Adrenal gland (tissue), 12 donors: ENCODE data around the gene TXNDC11. TPM values are rescaled to one million over a fixed set of nuclear protein-coding genes. Genes with fewer than 3 reads are reported as not detected.

ENCODE experiments used
- DNase-seq, 7 donors: peaks; one replicate each; pipeline ENCODE4 v3.0.0-alpha.2; 2019 to 2020
- H3K27ac ChIP-seq, 5 donors: fragments of 200-600 bp; sonication (generic) in 4 of 5; 1 replicate in 3 of 5; 2 replicates in 2 of 5; pipeline versions ENCODE4 v1.5.1 to v1.8.0; 2016 to 2020; ENCODE audit warnings: mild to moderate bottlenecking in 1 of 5
- H3K27me3 ChIP-seq: fragments of 200-600 bp; 2 replicates; pipeline ENCODE4 v1.8.0; 2021
- H3K36me3 ChIP-seq, 2 donors: fragments of 200-600 bp; replicated peaks in 1 of 2; 1 replicate in 1 of 2; 2 replicates in 1 of 2; pipeline versions ENCODE4 v1.5.1 to v1.8.0; 2018 to 2022
- H3K4me1 ChIP-seq, 2 donors: fragments of 200-600 bp; replicated peaks in 1 of 2; 1 replicate in 1 of 2; 2 replicates in 1 of 2; pipeline versions ENCODE4 v1.5.1 to v1.8.0; 2018 to 2021
- H3K4me3 ChIP-seq, 4 donors: fragments of 200-600 bp; sonication (generic) in 3 of 4; one replicate each; pipeline ENCODE4 v1.5.1; 2016 to 2018
- H3K9me3 ChIP-seq, 3 donors: fragments of 200-600 bp; sonication (generic) in 1 of 3; replicated peaks in 1 of 3; 1 replicate in 2 of 3; 2 replicates in 1 of 3; pipeline versions ENCODE4 v1.5.1 to v1.8.0; 2016 to 2021
- POLR2A ChIP-seq, 2 donors: fragments of 450-650 bp; IDR thresholded peaks; one replicate each; pipeline ENCODE4 v1.6.1; 2017; ENCODE audit warnings: antibody characterized with exemption in 2 of 2, mild to moderate bottlenecking in 2 of 2, moderate library complexity in 1 of 2
- WGBS, 4 donors: extraction: QIAGEN DNeasy Blood & Tissue Kit in 2 of 4; methylation state at CpG; one replicate each; pipeline versions ENCODE4 v1.1.5 to v1.1.7; 2013 to 2017; 5-methylcytosine and 5-hydroxymethylcytosine counted together
- intact Hi-C, 2 donors: fragments of 100-400 bp; cut with DNase I; formaldehyde crosslinking; loops; one replicate each; pipeline versions ENCODE4 v1.14.1 to v1.15.0; 2022 to 2023
- polyA plus RNA-seq, 3 donors: library from polyadenylated mRNA; stranded (reverse); fragments of 200-250 nt in 2 of 3; fragments of 350-450 nt in 1 of 3; fragmentation: Illumina TruSeq in 1 of 3; extraction: RNeasy Lipid Tissue Mini Kit (QIAGEN cat#74804) in 1 of 3; gene quantifications; one replicate each; pipeline ENCODE4 v1.2.3, GENCODE V29; 2013 to 2014
- small RNA-seq, 2 donors: library from RNA; depleted of rRNA; stranded (forward); fragments of <200 nt; gene quantifications; one replicate each; pipeline ENCODE3, GENCODE V24; 2016
- total RNA-seq, 9 donors: library from RNA; depleted of rRNA in 4 of 9; stranded (reverse); fragments of >200 nt in 4 of 9; fragments of 120-200 nt in 1 of 9; fragmentation: NEBNext Ultra II Directional in 1 of 9; extraction: Animal tissue kit (Norgen Biotek cat#: 25700) in 1 of 9; gene quantifications; one replicate each; pipeline versions ENCODE4 v1.1.0 to v1.2.4, GENCODE V29; 2013 to 2023
- TF ChIP-seq, protein P1 (sequence below), 6 experiments: fragments of 450-650 bp in 4 of 6; fragments of 200-600 bp in 2 of 6; sonication (generic) in 1 of 6; IDR thresholded peaks; 1 replicate in 5 of 6; 2 replicates in 1 of 6; pipeline versions ENCODE4 v1.5.1 to v1.8.0; 2016 to 2021; ENCODE audit warnings: antibody characterized with exemption in 6 of 6, mild to moderate bottlenecking in 2 of 6, moderate library complexity in 1 of 6
- donor health status: healthy with polysubstance abuse.
- donor health status: Bipolar disorder and iron deficiency.
- donor health status: DM: yes; HTN: yes; CAD: no.
- donor health status: DM: no; HTN: no; CAD: no.
- donor health status: DM: no; HTN: no; CAD: no.
- donor health status: DM: yes; HTN: yes; CAD: no.

TXNDC11 gene
- total and polyA plus RNA-seq, 12 donors = 33.5 to 78.1 (median 50.4) TPM

- Histone ChIP-seq H3K36me3 (no peaks in the 10 kb centered on the region), H3K4me1 (peaks cover 0 to 6% of the 10 kb centered on the region in 2 donors), H3K4me3 (no peak overlapping the region), H3K27me3 (no peaks in the 10 kb centered on the region), H3K9me3 (no peaks in the 10 kb centered on the region), H3K27ac (peak overlapping the region in 1 of 5 donors; percentile 79)
- DNase-seq = peak in 4 of 7 donors; percentile 17 to 42 (median 30)
- WGBS, 4 donors = 69 to 79% (median 72%) methylated on average over 8 to 12 of the region's 12 CpGs
- intact Hi-C loops = no loop called here
- TF ChIP-seq, protein P1, sequence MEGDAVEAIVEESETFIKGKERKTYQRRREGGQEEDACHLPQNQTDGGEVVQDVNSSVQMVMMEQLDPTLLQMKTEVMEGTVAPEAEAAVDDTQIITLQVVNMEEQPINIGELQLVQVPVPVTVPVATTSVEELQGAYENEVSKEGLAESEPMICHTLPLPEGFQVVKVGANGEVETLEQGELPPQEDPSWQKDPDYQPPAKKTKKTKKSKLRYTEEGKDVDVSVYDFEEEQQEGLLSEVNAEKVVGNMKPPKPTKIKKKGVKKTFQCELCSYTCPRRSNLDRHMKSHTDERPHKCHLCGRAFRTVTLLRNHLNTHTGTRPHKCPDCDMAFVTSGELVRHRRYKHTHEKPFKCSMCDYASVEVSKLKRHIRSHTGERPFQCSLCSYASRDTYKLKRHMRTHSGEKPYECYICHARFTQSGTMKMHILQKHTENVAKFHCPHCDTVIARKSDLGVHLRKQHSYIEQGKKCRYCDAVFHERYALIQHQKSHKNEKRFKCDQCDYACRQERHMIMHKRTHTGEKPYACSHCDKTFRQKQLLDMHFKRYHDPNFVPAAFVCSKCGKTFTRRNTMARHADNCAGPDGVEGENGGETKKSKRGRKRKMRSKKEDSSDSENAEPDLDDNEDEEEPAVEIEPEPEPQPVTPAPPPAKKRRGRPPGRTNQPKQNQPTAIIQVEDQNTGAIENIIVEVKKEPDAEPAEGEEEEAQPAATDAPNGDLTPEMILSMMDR (IDR thresholded peaks at IDR 0.05) = no peak
- no peak for TF ChIP-seq POLR2A (IDR thresholded peaks at IDR 0.05)
These were observed 112.5 kb downstream of the TXNDC11 start for GRCh38 chr16:11630046-11630767.

Small RNAs within 50 kb of the gene (small RNA-seq; reads per million reads assigned to genes)
- 0 reads per million in 2 donors for gene RF00017

Other genes starting within 250 kb of the TXNDC11 start
- 10 to 100 TPM; 17.3 to 83.2 (median 58.9) TPM for gene LITAF, start 155.9 kb downstream of the TXNDC11 start, total RNA-seq
- 10 to 100 TPM; 23.1 to 75.5 (median 35.2) TPM for gene LITAF, start 155.9 kb downstream of the TXNDC11 start, polyA plus RNA-seq
- 10 to 100 TPM; 29.5 to 94.7 (median 40.9) TPM for gene SNN, start 74.4 kb downstream of the TXNDC11 start, total RNA-seq
- gene SNN, start 74.4 kb downstream of the TXNDC11 start, polyA plus RNA-seq = 10 to 100 TPM; 10.5 to 53.2 (median 19.0) TPM
- 10 to 100 TPM; 32.1 to 61.3 (median 44.6) TPM for gene ZC3H7A, start 54.4 kb upstream of the TXNDC11 start, total RNA-seq
- 10 to 100 TPM; 31.1 to 83.9 (median 35.9) TPM for gene ZC3H7A, start 54.4 kb upstream of the TXNDC11 start, polyA plus RNA-seq
- 100 to 1,000 TPM in 8 of 9 donors, 10 to 100 TPM in 1; 90.6 to 511 (median 132) TPM for gene RSL1D1, start 108.7 kb upstream of the TXNDC11 start, total RNA-seq
- gene RSL1D1, start 108.7 kb upstream of the TXNDC11 start, polyA plus RNA-seq = 100 to 1,000 TPM in 1 of 3 donors, 10 to 100 TPM in 2; 40.1 to 364 (median 43.1) TPM
- 100 to 1,000 TPM in 5 of 9 donors, 10 to 100 TPM in 4; 55.2 to 188 (median 113) TPM for gene GSPT1, start 173.1 kb upstream of the TXNDC11 start, total RNA-seq
- 100 to 1,000 TPM in 1 of 3 donors, 10 to 100 TPM in 2; 21.1 to 246 (median 23.3) TPM for gene GSPT1, start 173.1 kb upstream of the TXNDC11 start, polyA plus RNA-seq
- 1 to 10 TPM; 1.6 to 7.4 (median 4.1) TPM for gene NPIPB2, start 199.2 kb upstream of the TXNDC11 start, total RNA-seq
- gene NPIPB2, start 199.2 kb upstream of the TXNDC11 start, polyA plus RNA-seq = 10 to 100 TPM in 2 of 3 donors, 1 to 10 TPM in 1; 4.6 to 21.2 (median 10.0) TPM
- gene TNFRSF17, start 222.4 kb upstream of the TXNDC11 start, total RNA-seq = not detected
- under 1 TPM in 2 of 3 donors, not detected in 1; 0.13 to 0.84 TPM for gene TNFRSF17, start 222.4 kb upstream of the TXNDC11 start, polyA plus RNA-seq
- gene SNX29, start 233.9 kb upstream of the TXNDC11 start, total RNA-seq = 10 to 100 TPM in 8 of 9 donors, 1 to 10 TPM in 1; 9.4 to 33.7 (median 18.5) TPM
- 1 to 10 TPM; 2.2 to 7.4 (median 4.7) TPM for gene SNX29, start 233.9 kb upstream of the TXNDC11 start, polyA plus RNA-seq